Measurements from ENCODE around the gene CDC6.

The CDC6 gene

GRCh38 chr17:40248507-40248906 is 39.2 kb upstream of the CDC6 start:
- DNase-seq (ENCODE audit: low spot score) = no peak
- TF ChIP-seq CTCF (IDR thresholded peaks at IDR 0.05; ENCODE audit: extremely low read depth, missing control alignments) = no peak

DNA sequence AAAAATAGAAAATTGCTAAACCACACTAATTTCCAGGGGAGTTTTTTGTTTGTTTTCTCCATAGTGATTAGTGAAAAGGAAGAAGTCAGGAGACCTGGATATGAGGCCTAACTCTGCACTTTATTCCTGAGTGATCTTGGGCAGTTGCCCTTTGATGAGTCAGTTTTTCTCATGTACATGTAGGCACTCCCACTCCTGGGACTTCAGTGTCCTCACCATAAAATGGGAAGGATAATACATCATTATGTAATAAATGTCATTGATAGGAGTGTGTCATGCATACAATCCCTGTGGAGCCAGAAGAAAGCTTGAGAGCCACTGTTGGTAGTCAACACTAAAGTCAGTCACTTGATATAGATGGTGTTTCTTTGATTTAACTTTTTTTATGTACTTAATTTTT is 36.1 kb upstream of the CDC6 start:
- no peak for TF ChIP-seq CTCF (IDR thresholded peaks at IDR 0.05; ENCODE audit: extremely low read depth, missing control alignments)
- no peak for DNase-seq (ENCODE audit: low spot score)

- no peak for DNase-seq (ENCODE audit: low spot score)
- TF ChIP-seq CTCF (IDR thresholded peaks at IDR 0.05; ENCODE audit: extremely low read depth, missing control alignments) = no peak
Observed at GRCh38 chr17:40253565-40253964, 34.1 kb upstream of the CDC6 start.

DNA sequence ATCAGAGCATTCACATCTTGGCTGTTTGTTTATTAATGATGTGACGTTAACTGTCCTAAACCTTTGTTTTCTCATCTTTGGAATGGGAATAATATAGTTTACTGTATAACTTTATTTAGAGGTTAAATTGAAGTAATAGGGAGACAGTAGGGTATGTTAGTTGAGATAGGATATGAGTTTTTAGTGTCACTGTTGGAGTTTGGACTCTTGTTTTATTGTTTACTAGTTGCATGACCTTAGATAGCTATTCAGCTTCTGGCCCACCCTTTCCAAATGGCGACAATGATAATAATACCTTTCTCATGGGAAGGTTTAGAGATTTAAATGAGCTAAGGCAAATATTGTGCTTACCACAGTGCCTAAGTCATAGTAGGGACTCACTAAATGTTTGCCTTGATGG is 28.2 kb upstream of the CDC6 start:
- no peak for TF ChIP-seq CTCF (IDR thresholded peaks at IDR 0.05; ENCODE audit: extremely low read depth, missing control alignments)
- no peak for DNase-seq (ENCODE audit: low spot score)

- no peak for DNase-seq (ENCODE audit: low spot score)
- TF ChIP-seq CTCF (IDR thresholded peaks at IDR 0.05; ENCODE audit: extremely low read depth, missing control alignments) = no peak
Observed at GRCh38 chr17:40260528-40260927, 27.2 kb upstream of the CDC6 start.

- no peak for TF ChIP-seq CTCF (IDR thresholded peaks at IDR 0.05; ENCODE audit: extremely low read depth, missing control alignments)
- no peak for DNase-seq (ENCODE audit: low spot score)
Observed at GRCh38 chr17:40264458-40265185, 23.1 kb upstream of the CDC6 start.

DNA sequence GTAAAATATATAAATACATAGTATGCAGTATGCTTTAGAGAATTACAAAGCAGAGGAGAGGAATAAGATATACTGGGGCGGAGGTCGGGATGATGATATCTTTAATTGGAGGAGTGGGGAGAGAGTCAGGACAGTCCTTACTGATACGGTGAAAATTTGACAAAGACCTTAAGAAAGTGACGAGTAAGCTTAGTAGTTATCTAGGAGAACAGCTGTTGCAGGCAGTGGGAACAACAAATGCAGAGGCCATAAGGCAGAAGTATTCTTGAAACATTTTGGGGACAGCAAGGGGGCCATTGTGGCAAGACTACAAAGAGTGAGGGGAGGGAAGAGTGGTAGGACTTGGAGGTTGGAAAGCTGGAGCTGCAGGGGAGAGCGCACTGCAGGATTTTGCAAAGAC is 22.3 kb upstream of the CDC6 start:
- no peak for DNase-seq (ENCODE audit: low spot score)
- no peak for TF ChIP-seq CTCF (IDR thresholded peaks at IDR 0.05; ENCODE audit: extremely low read depth, missing control alignments)
